Measurements from ENCODE around the gene NDUFB10. TPM values are rescaled to one million over a fixed set of nuclear protein-coding genes. Genes with fewer than 3 reads are reported as not detected.

Gene NDUFB10
- polyA plus RNA-seq, 1 of the 3 experiments (the other 2 are of a cell fraction), result 468 TPM

DNA sequence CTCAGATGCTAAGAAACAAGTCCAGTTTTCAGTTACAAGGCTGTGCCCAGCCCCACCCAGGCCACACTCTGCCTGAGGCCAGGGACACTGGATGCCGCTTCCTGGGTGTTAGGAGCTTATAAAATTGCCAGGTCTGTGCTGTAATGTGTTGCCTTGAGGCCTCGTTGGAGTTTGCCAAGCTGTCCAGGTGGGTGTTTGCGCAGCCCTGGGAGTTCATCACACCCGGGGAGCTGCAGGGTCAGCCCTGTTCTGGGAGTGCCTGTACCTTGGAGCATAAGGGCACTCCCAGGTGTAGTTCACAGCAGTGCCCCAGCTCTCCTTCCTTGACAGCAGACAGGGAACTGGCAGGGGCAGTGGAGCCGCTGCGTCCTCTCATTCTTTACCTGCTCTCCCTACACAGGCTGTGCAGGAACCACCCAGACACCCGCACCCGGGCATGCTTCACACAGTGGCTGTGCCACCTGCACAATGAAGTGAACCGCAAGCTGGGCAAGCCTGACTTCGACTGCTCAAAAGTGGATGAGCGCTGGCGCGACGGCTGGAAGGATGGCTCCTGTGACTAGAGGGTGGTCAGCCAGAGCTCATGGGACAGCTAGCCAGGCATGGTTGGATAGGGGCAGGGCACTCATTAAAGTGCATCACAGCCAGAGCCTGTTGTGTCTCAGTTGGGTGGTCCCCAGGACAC lies 26.3 kb downstream of the NDUFB10 start:
- peaks cover 15% of the 10 kb centered on the region for H3F3A ChIP-seq (replicated peaks; ENCODE audit: insufficient read depth)
- H3K4me3 ChIP-seq (ENCODE audit: low read depth in 2 of 2, low read length in 1 of 2), result peak overlapping the region; percentile 77 to 80; a peak in 3 of 4 replicates
- WGBS (ENCODE audit: low lambda C conversion rate), result 92% methylated on average over 13 of the region's 14 CpGs
- ChIA-PET POLR2A (interaction anchor here (1.1 to 1.8 kb wide), 3 partner anchors 14 to 21 kb away, joined by 4 to 8 read pairs (median 5); partner anchors contain the start of genes RPS2 and TBL3), CTCF (interaction anchor here (1.0 to 12.9 kb wide), 3 partner anchors 9 to 31 kb away, joined by 3 to 108 read pairs (median 3); no protein-coding TSS in a partner anchor)
- H3K79me2 ChIP-seq (ENCODE audit: insufficient read depth), result peaks cover 19% of the 10 kb centered on the region; the same call in 1 of the 2 replicates
- no peaks in the 10 kb centered on the region for H3K9me2 ChIP-seq
- no peak overlapping the region for H2AFZ ChIP-seq (ENCODE audit: low read depth)
- peaks cover 8 to 32% of the 10 kb centered on the region in 2 experiments; a peak in 2 of 4 replicates for H3K4me1 ChIP-seq (ENCODE audit: control insufficient read depth in 1 of 2, insufficient read depth in 2 of 2, low read depth in 1 of 2, low read length in 1 of 2)
- no peak overlapping the region for H3K27ac ChIP-seq (ENCODE audit: low read depth in 2 of 2, low read length in 1 of 2)
- no peak for DNase-seq
- no peak for TF ChIP-seq TEAD4 (IDR thresholded peaks at IDR 0.05; ENCODE audit: borderline replicate concordance, insufficient read depth)
- TF ChIP-seq RCOR1 (IDR thresholded peaks at IDR 0.05; ENCODE audit: low read length), result no peak
- no peak for TF ChIP-seq RAD21 (IDR thresholded peaks at IDR 0.05; ENCODE audit: low read length)
- TF ChIP-seq, protein P1, sequence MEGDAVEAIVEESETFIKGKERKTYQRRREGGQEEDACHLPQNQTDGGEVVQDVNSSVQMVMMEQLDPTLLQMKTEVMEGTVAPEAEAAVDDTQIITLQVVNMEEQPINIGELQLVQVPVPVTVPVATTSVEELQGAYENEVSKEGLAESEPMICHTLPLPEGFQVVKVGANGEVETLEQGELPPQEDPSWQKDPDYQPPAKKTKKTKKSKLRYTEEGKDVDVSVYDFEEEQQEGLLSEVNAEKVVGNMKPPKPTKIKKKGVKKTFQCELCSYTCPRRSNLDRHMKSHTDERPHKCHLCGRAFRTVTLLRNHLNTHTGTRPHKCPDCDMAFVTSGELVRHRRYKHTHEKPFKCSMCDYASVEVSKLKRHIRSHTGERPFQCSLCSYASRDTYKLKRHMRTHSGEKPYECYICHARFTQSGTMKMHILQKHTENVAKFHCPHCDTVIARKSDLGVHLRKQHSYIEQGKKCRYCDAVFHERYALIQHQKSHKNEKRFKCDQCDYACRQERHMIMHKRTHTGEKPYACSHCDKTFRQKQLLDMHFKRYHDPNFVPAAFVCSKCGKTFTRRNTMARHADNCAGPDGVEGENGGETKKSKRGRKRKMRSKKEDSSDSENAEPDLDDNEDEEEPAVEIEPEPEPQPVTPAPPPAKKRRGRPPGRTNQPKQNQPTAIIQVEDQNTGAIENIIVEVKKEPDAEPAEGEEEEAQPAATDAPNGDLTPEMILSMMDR (IDR thresholded peaks at IDR 0.05), result no peak
- TF ChIP-seq EP300 (IDR thresholded peaks at IDR 0.05; ENCODE audit: borderline replicate concordance in 1 of 2, low read depth in 1 of 2, low read length in 1 of 2), result no peak
- no peak for TF ChIP-seq MEF2A (IDR thresholded peaks at IDR 0.05; ENCODE audit: borderline replicate concordance, low read depth)
- TF ChIP-seq GABPA (IDR thresholded peaks at IDR 0.05; ENCODE audit: low read depth), result no peak
- no peak for TF ChIP-seq PBX3 (IDR thresholded peaks at IDR 0.05)
- no peak for TF ChIP-seq NRF1 (IDR thresholded peaks at IDR 0.05; ENCODE audit: low read depth, low read length)
- TF ChIP-seq JUND (IDR thresholded peaks at IDR 0.05), result no peak
- no peak for TF ChIP-seq FOXM1 (IDR thresholded peaks at IDR 0.05; ENCODE audit: low read depth)
- no peak for TF ChIP-seq TAF1 (IDR thresholded peaks at IDR 0.05; ENCODE audit: borderline replicate concordance, low read depth, low read length)
- no peak for TF ChIP-seq TCF12 (IDR thresholded peaks at IDR 0.05)
- TF ChIP-seq RXRA (IDR thresholded peaks at IDR 0.05; ENCODE audit: borderline replicate concordance, low read depth), result no peak
- TF ChIP-seq YY1 (IDR thresholded peaks at IDR 0.05; ENCODE audit: low read depth), result no peak
- TF ChIP-seq GATA2 (CRISPR knock-in tag; IDR thresholded peaks at IDR 0.05), result no peak
- no peak for TF ChIP-seq RFX5 (IDR thresholded peaks at IDR 0.05; ENCODE audit: low read length)
- TF ChIP-seq, protein P2, sequence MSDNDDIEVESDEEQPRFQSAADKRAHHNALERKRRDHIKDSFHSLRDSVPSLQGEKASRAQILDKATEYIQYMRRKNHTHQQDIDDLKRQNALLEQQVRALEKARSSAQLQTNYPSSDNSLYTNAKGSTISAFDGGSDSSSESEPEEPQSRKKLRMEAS (IDR thresholded peaks at IDR 0.05; ENCODE audit: low read depth), result no peak
- TF ChIP-seq NFIC (IDR thresholded peaks at IDR 0.05; ENCODE audit: borderline replicate concordance), result no peak
- no peaks in the 10 kb centered on the region for H3K9me3 ChIP-seq
- H3K27me3 ChIP-seq (ENCODE audit: insufficient read depth), result no peaks in the 10 kb centered on the region
- peaks cover 5 to 13% of the 10 kb centered on the region in 2 experiments for H3K36me3 ChIP-seq (replicated peaks in 1 of 2; ENCODE audit: control insufficient read depth in 1 of 2, insufficient read depth in 2 of 2, low read length in 1 of 2)
- peak overlapping the region; percentile 85; the same call in 1 of the 2 replicates for H3K9ac ChIP-seq
- H3K4me2 ChIP-seq, result peak overlapping the region; percentile 99
- H4K20me1 ChIP-seq (ENCODE audit: insufficient read depth), result no peaks in the 10 kb centered on the region
